HS-5 (cell line): ENCODE data around the gene RAB3C.
"Not testable (repeated sequence)": the region's sequence is repeated elsewhere in the genome, so short reads cannot be mapped to it uniquely, and the experiment has no call there.

ENCODE experiments used
- DNase-seq: peaks from one replicate; pipeline ENCODE4 v3.0.0-alpha.2; 2012; ENCODE audit warnings: low read depth

The RAB3C gene

DNA sequence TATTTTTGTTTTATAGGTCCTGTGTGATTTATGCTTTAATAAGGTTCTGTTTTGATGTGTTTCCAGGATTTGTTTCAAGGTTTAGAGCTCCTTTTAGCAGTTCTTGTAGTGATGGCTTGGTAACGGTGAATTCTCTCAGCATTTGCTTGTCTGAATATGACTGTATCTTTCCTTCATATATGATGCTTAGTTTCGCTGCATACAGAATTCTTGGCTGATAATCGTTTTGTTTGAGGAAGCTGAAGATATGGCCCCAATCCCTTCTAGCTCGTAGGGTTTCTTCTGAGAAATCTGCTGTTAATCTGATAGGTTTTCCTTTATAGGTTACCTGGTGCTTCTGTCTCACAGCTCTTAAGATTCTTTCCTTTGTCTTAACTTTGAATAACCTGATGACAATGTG, 20.0 kb downstream of the RAB3C start:
- not testable (repeated sequence) for DNase-seq

DNA sequence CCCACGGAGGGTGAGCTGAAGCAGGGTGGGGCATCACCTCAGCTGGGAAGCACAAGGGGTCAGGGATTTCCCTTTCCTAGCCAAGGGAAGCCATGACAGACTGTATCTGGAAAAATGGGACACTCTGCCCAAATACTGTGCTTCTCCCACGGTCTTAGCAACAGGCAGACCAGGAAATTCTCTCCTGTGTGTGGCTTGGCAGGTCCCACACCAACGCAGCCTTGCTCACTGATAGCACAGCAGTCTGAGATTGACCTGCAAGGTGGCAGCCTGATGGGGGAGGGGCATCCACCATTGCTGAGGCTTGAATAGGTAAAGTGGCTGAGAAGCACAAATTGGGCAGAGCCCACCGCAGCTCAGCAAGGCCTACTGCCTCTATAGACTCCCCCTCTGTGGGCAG, 23.2 kb downstream of the RAB3C start:
- DNase-seq: no peak

DNA sequence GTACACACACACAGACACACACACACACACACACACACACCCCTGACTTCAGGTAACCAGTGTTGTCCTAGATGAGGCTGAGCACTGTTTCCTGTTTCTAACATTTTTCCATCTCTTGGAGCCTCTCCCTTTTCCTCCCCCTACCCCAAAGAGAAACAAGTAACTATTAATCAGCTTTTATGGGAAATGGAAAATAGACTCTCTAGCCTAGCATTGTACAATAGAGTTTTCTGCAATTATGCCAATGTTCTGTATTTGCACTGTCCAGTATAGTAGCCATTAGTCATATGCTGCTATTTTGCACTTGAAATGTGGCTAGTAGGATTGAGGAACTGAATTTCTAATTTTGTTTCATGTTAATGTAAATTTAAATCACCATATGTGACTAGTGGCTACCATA, 33.1 kb downstream of the RAB3C start:
- no peak for DNase-seq

- no peak for DNase-seq
These were observed 34.4 kb downstream of the RAB3C start for GRCh38 chr5:58617241-58617640.

- DNase-seq: no peak
These were observed 37.5 kb downstream of the RAB3C start for GRCh38 chr5:58620336-58620735.

- no peak for DNase-seq
These were observed 40.3 kb downstream of the RAB3C start for GRCh38 chr5:58622936-58623871.

DNA sequence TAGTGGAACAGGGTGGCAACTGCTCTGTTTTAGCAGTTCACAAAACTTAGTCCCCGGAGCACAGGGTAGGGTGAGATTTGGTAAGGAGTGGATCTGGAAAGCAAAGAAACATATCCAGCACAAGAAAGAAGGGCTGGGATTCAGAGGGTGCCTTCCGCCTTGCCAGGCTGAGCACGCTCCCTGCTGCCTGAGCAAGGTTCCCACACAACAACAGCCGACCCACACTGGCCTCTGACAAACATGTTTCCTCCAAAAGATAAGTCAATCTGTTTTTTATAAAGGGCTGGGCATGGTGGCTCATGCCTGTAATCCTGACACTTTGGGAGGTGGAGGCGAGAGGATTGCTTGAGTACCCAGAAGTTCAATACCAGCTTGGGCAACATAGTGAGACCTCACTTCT, 45.8 kb downstream of the RAB3C start:
- no peak for DNase-seq

DNA sequence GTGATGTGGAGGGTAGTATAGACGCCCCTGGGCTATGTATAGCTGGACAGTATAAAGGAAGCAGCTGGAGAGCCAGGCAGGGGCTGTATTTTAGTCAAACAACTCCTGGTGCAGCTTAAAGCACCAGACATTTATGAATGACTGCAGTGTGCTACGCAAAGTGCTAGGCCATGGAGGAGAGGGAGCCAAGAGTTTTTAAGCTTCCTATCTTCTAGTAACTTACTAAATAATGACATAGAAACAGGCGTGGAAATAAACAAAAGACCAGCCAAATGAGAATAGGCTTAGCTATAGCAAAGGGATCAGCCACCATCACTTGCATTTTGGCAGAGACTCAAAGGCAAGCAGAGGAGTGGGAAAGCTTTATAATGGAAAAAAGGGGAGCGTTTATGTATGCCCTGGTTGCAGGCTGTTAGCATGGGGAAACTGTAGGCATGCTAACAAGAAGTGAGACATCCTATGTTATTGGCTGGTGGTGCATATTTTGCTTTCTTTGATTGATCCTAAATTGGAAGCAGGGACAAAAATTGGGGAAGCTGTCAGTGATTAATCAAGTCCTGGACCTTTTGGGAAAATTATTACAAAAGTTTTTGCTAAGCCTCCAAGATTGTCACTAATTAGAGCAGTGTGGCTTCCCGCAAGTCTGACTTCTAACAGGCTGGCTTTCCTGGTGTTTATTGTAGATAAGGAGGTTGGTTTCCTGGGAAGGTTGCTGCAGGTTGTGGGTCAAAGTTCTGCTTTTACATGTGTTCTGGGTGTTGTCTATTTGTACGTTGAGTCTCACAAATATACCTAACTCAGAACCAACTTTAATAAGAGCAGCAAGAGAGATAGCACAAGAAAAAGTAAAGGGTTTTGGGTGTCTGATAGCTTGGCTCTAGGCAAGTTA, 46.6 kb downstream of the RAB3C start:
- no peak for DNase-seq

DNA sequence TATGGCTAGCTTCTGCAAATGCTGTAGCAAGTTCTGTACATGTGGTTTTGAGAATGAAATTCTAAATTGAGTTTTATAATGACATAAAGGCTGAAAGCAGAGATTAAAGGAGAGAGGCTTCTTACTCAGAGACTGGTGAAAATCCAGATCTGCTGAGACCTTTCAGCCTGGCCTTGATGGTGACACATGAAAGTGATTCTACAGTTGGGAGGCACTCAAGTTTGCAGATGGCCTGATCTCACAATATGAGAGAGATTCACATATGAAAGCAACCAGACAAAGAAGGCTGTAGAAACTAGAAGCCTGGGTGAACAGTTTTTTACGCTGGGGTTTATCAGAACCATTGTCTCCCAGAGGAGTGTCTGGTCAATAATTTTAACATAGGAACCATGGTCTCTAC, 49.0 kb downstream of the RAB3C start:
- DNase-seq: no peak

- DNase-seq: no peak
These were observed 52.5 kb downstream of the RAB3C start for GRCh38 chr5:58635416-58635815.

DNA sequence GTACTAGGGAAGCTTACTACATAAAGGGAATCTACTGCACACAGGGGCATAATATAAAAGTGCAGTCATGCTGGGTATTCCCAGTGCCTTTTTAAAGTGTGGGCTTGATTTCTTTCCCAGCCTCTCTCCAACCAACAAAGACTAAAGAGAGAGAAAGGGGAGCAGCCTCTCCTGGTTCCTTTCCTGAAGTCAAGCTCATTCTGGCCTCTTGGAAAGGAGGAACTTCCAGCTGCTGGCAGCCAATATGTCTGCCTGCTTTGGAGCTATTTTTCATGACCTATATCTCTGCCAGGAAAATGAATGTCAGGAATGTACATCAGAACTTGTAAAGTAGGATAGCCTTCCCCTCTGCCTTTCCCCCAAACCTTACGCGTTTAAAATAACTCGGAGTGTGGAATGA, 57.1 kb downstream of the RAB3C start:
- DNase-seq: no peak

DNA sequence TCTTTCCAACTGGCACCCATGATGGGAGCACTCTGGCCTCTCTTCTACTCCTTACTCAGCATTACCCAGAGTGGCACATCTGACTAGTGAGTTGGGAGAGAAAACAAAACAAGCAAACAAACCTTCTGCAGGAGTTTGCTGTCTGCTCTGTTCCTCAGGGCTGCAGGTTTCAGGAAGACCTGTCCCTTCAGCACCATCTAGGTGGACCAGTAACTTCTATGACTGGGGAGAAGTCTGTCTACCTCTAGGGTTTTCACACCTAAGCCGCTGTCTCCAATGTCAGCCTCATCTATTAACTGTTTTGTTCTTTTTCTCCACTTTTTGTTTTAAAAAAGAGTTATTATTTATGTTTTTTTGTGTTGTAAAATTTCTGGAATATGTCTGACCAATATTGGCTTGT, 58.7 kb downstream of the RAB3C start:
- DNase-seq: no peak

DNA sequence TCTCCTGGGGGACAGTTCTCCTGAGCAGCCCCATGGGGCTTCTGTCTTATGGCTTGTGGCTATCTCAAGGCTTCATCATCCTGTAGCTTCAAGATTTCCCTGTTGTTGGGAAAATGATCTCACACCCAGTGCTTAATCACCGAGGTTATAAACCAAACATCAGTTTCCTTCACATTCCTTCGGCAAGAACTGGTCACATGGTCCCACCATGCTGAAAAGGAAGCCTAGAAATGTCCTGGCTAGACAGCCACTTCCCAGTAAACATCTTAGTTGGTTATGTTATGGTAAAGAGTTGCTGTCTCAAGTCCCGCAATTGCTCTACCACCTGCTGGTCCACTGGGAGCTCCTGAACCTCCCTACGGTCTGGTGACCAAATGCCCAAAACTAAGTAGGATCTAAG, 66.0 kb downstream of the RAB3C start:
- no peak for DNase-seq

GRCh38 chr5:58649716-58650115, 66.8 kb downstream of the RAB3C start:
- DNase-seq: no peak

DNA sequence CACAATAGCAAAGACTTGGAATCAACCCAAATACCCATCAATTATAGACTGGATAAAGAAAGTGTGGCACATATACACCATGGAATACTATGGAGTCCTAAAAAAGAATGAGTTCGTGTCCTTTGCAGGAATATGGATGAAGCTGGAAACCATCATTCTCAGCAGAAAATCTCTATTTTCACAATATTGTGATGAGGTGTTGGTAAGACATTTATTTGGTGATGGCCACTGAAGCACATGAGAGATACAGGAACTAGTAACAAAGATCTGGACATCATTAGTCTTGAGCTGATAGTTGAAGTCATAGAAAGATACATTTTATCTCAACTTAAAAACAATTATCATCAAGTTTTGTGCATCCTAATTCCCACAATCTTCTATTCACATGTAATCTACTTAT, 70.6 kb downstream of the RAB3C start:
- DNase-seq: no peak

DNA sequence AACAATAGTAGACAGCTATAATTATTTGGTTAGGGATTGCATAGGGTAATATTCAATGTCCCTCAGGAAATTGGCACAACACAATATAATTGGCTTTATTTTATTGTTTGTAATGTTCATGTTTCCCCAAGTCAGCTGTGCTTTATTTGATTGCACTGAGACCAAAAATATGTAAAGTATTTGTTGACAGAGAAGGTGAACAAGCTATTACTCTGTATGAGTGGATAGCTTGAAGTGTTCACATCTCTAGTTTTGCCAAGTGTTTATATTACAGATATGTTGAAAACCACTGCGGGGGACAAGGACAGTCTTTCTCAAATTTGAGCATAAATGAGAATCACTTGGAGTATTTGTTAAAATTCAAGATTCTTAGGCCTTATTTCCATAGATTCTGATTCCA, 83.3 kb downstream of the RAB3C start:
- no peak for DNase-seq

GRCh38 chr5:58666598-58667581, 84.0 kb downstream of the RAB3C start:
- no peak for DNase-seq

DNA sequence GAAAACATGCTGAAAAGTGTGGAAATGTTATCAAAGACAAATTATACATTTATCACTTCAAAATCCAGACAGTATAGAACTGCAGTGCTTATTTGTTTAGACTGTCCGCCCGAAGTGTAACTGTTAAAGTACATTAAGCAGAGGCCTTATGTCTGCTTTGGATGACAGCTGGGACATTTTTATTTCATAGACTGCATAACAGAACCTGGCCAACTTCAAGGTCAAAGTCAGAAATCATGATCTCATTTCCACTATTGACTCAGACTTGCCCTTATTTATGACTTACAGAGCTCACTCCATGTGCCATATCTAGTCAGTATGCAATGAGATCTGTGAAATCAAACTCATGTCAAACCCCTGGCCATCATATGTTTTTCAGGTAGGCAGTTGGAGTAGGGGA, 87.7 kb downstream of the RAB3C start:
- no peak for DNase-seq

- no peak for DNase-seq
These were observed 88.3 kb downstream of the RAB3C start for GRCh38 chr5:58671155-58671554.

GRCh38 chr5:58672521-58672920, 89.6 kb downstream of the RAB3C start:
- DNase-seq: no peak

- no peak for DNase-seq
These were observed 91.2 kb downstream of the RAB3C start for GRCh38 chr5:58674070-58674469.

DNA sequence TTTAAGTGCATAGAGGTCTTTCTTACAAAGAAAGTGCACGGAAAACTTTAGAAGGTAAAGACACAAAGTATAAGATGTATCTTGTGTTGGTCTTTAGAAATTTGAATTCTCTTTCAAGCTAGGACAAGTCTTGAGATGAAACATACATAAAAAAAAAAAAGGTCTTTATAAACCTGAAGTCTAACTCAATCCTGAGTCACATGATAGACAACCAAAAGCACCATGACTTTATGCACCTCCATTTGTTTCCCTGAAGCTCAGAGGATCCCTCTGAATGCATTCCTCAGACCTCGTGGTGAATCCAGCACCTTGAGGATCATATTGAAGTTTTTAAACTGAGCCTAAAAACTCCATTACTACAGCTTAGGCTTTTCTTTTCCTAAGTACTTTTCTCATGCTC, 91.8 kb downstream of the RAB3C start:
- DNase-seq: no peak
